ENCODE measurements around the gene MRPL21. TPM values are rescaled to one million over a fixed set of nuclear protein-coding genes. Genes with fewer than 3 reads are reported as not detected.
"Not testable (repeated sequence)": the region's sequence is repeated elsewhere in the genome, so short reads cannot be mapped to it uniquely, and the experiment has no call there.

MRPL21 gene
- total RNA-seq, 1 donor from 2014 or later = 50.3 TPM

- no peaks in the 10 kb centered on the region for H3K9me3 Mint-ChIP-seq (ENCODE audit: unreplicated experiment)
- no peak for DNase-seq (ENCODE audit: extremely low spot score, unreplicated experiment)
- TF ChIP-seq, protein P1, sequence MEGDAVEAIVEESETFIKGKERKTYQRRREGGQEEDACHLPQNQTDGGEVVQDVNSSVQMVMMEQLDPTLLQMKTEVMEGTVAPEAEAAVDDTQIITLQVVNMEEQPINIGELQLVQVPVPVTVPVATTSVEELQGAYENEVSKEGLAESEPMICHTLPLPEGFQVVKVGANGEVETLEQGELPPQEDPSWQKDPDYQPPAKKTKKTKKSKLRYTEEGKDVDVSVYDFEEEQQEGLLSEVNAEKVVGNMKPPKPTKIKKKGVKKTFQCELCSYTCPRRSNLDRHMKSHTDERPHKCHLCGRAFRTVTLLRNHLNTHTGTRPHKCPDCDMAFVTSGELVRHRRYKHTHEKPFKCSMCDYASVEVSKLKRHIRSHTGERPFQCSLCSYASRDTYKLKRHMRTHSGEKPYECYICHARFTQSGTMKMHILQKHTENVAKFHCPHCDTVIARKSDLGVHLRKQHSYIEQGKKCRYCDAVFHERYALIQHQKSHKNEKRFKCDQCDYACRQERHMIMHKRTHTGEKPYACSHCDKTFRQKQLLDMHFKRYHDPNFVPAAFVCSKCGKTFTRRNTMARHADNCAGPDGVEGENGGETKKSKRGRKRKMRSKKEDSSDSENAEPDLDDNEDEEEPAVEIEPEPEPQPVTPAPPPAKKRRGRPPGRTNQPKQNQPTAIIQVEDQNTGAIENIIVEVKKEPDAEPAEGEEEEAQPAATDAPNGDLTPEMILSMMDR (IDR thresholded peaks at IDR 0.05) = no peak
- no peak overlapping the region for H3K4me3 Mint-ChIP-seq (ENCODE audit: unreplicated experiment)
- no peak overlapping the region for H3K27ac Mint-ChIP-seq (ENCODE audit: unreplicated experiment)
- H3K4me1 Mint-ChIP-seq (ENCODE audit: unreplicated experiment) = peaks cover 11% of the 10 kb centered on the region
- H3K36me3 Mint-ChIP-seq (ENCODE audit: unreplicated experiment) = no peaks in the 10 kb centered on the region
- peaks cover 8% of the 10 kb centered on the region for H3K27me3 Mint-ChIP-seq (ENCODE audit: unreplicated experiment)
These were observed 46.5 kb downstream of the MRPL21 start for GRCh38 chr11:68857037-68857586.

DNA sequence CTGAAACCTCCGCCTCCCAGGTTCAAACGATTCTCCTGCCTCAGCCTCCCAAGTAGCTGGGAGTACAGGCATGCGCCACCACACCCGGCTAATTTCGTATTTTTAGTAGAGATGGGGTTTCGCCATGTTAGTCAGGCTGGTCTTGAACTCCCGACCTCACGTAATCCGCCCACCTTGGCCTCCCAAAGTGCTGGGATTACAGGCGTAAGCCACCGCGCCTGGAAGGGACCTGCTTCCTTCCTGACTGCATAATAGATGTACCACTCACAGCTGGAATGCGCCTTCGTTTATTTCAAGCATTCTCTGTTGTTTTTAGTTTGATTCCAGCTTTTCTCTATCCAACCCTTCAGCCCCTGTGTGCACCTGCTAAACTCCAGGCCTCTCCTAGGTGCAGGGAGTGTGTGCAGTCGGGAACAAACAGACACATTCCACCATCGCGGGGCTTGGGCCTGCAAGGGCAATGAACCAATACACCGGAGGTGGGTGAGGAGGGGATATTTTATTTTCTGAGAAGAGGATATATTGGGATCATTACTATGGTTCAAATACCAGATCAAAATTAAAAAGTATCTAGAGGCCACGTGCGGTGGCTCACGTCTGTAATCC, 47.1 kb downstream of the MRPL21 start:
- peaks cover 11% of the 10 kb centered on the region for H3K4me1 Mint-ChIP-seq (ENCODE audit: unreplicated experiment)
- H3K36me3 Mint-ChIP-seq (ENCODE audit: unreplicated experiment); H3K27me3 Mint-ChIP-seq (ENCODE audit: unreplicated experiment); H3K4me3 Mint-ChIP-seq (ENCODE audit: unreplicated experiment); DNase-seq (ENCODE audit: extremely low spot score, unreplicated experiment); H3K27ac Mint-ChIP-seq (ENCODE audit: unreplicated experiment); H3K9me3 Mint-ChIP-seq (ENCODE audit: unreplicated experiment): not testable (repeated sequence)

- peaks cover 10% of the 10 kb centered on the region for H3K27me3 Mint-ChIP-seq (ENCODE audit: unreplicated experiment)
- peak overlapping the region; percentile 67 for H3K4me3 Mint-ChIP-seq (ENCODE audit: unreplicated experiment)
- H3K27ac Mint-ChIP-seq (ENCODE audit: unreplicated experiment) = peak overlapping the region; percentile 44
- no peaks in the 10 kb centered on the region for H3K9me3 Mint-ChIP-seq (ENCODE audit: unreplicated experiment)
- TF ChIP-seq, protein P1 (IDR thresholded peaks at IDR 0.05) = peak; percentile 45
- H3K36me3 Mint-ChIP-seq (ENCODE audit: unreplicated experiment) = no peaks in the 10 kb centered on the region
- H3K4me1 Mint-ChIP-seq (ENCODE audit: unreplicated experiment) = peaks cover 11% of the 10 kb centered on the region
- no peak for DNase-seq (ENCODE audit: extremely low spot score, unreplicated experiment)
These were observed 48.2 kb downstream of the MRPL21 start for GRCh38 chr11:68855205-68855981.

- Mint-ChIP-seq H3K36me3 (ENCODE audit: unreplicated experiment) (no peaks in the 10 kb centered on the region), H3K27me3 (ENCODE audit: unreplicated experiment) (peaks cover 10% of the 10 kb centered on the region), H3K27ac (ENCODE audit: unreplicated experiment) (no peak overlapping the region), H3K4me1 (ENCODE audit: unreplicated experiment) (peaks cover 11% of the 10 kb centered on the region), H3K9me3 (ENCODE audit: unreplicated experiment) (no peaks in the 10 kb centered on the region), H3K4me3 (ENCODE audit: unreplicated experiment) (peak overlapping the region; percentile 57)
- TF ChIP-seq, protein P1 (IDR thresholded peaks at IDR 0.05) = no peak
- no peak for DNase-seq (ENCODE audit: extremely low spot score, unreplicated experiment)
These were observed 49.2 kb downstream of the MRPL21 start for GRCh38 chr11:68854273-68854958.

DNA sequence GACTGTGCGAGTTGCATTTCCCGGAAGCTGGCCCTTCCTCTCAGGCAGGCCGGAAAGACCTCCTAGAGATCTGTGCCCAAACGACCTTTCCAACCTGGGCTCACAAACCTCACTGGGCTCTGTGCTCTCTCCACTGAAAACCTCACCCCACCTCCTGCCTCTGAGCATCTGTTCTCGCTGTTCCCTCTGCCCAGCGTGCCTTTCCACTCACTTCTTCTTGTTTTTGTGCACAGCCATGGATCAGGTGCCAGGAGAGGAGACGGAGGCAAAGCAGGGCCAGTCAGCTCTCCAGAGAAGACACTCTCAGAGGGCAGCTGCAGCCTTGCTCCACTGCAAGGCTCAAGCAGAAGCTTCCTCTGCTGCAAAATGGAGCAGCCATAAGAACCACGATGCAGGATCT, 51.0 kb downstream of the MRPL21 start:
- Mint-ChIP-seq H3K4me1 (ENCODE audit: unreplicated experiment) (peaks cover 11% of the 10 kb centered on the region), H3K36me3 (ENCODE audit: unreplicated experiment) (peaks cover 2% of the 10 kb centered on the region), H3K4me3 (ENCODE audit: unreplicated experiment) (no peak overlapping the region), H3K9me3 (ENCODE audit: unreplicated experiment) (no peaks in the 10 kb centered on the region), H3K27ac (ENCODE audit: unreplicated experiment) (no peak overlapping the region), H3K27me3 (ENCODE audit: unreplicated experiment) (peaks cover 10% of the 10 kb centered on the region)
- TF ChIP-seq, protein P1 (IDR thresholded peaks at IDR 0.05) = no peak
- no peak for DNase-seq (ENCODE audit: extremely low spot score, unreplicated experiment)
